Measurements from ENCODE around the gene TCEAL8.

DNA sequence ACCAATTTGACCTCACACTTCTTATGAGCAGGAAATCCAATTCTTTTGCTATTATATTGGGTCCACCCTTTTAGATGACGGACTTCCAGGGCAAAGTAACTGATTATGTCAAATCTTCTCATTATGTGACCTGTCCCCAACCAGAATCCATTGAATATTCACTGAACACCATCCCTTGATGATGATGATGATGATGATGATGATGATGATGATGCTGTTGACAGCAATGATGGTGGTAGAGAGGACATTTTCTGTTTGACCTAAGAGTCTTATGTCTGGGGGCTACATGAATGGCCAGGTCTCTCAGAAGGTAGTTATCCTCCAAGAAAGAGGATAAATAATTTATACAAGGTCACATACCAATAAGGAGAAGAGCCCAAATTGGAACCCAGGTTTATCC, 5.2 kb downstream of the TCEAL8 start:
- TF ChIP-seq CTCF (conservative IDR thresholded peaks at IDR 0.05 in 1 of 2, IDR thresholded peaks at IDR 0.05 in 1 of 2; ENCODE audit: extremely low read depth in 1 of 2, insufficient read depth in 1 of 2, low read depth in 1 of 2, low read length in 2 of 2) (no peak), EZH2 (IDR thresholded peaks at IDR 0.05; ENCODE audit: borderline replicate concordance, low read length) (no peak)

All from mammary epithelial cell (primary cell).